ENCODE results near the gene DAAM2.

DAAM2 gene

GRCh38 chr6:39819228-39819627 is 27.1 kb downstream of the DAAM2 start:
- Histone ChIP-seq H3K9me3 (ENCODE audit: control insufficient read depth, low read length) (no peaks in the 10 kb centered on the region), H3K27ac (ENCODE audit: low read depth, low read length, severe bottlenecking) (no peak overlapping the region), H3K4me1 (ENCODE audit: control insufficient read depth, insufficient read depth, low read length, poor library complexity, severe bottlenecking) (peaks cover 31% of the 10 kb centered on the region), H3K4me3 (ENCODE audit: extremely low read depth, insufficient read depth, low read length, poor library complexity, severe bottlenecking) (no peak overlapping the region), H3K36me3 (ENCODE audit: control insufficient read depth, insufficient read depth, low read length) (peaks cover 32% of the 10 kb centered on the region)
- WGBS, 2 experiments (ENCODE audit: insufficient coverage in 2 of 2) = 86% methylated on average over 1 of the region's 1 CpG; no CpG with 5 or more reads in 1 of the 2 experiments

- H3K4me3 ChIP-seq (ENCODE audit: extremely low read depth, insufficient read depth, low read length, poor library complexity, severe bottlenecking) = no peak overlapping the region
- no peaks in the 10 kb centered on the region for H3K9me3 ChIP-seq (ENCODE audit: control insufficient read depth, low read length)
- H3K36me3 ChIP-seq (ENCODE audit: control insufficient read depth, insufficient read depth, low read length) = peaks cover 28% of the 10 kb centered on the region
- peaks cover 34% of the 10 kb centered on the region for H3K4me1 ChIP-seq (ENCODE audit: control insufficient read depth, insufficient read depth, low read length, poor library complexity, severe bottlenecking)
- 89 to 93% methylated on average over 7 of the region's 8 CpGs for WGBS, 2 experiments (ENCODE audit: insufficient coverage in 2 of 2)
- H3K27ac ChIP-seq (ENCODE audit: low read depth, low read length, severe bottlenecking) = no peak overlapping the region
Observed at GRCh38 chr6:39819676-39820075, 27.5 kb downstream of the DAAM2 start.

- Histone ChIP-seq H3K4me3 (ENCODE audit: extremely low read depth, insufficient read depth, low read length, poor library complexity, severe bottlenecking) (no peak overlapping the region), H3K4me1 (ENCODE audit: control insufficient read depth, insufficient read depth, low read length, poor library complexity, severe bottlenecking) (peaks cover 34% of the 10 kb centered on the region), H3K9me3 (ENCODE audit: control insufficient read depth, low read length) (no peaks in the 10 kb centered on the region), H3K36me3 (ENCODE audit: control insufficient read depth, insufficient read depth, low read length) (peaks cover 20% of the 10 kb centered on the region), H3K27ac (ENCODE audit: low read depth, low read length, severe bottlenecking) (no peak overlapping the region)
Observed at GRCh38 chr6:39820553-39820952, 28.4 kb downstream of the DAAM2 start.

GRCh38 chr6:39821046-39821740 is 29.0 kb downstream of the DAAM2 start:
- no peaks in the 10 kb centered on the region for H3K9me3 ChIP-seq (ENCODE audit: control insufficient read depth, low read length)
- H3K4me3 ChIP-seq (ENCODE audit: extremely low read depth, insufficient read depth, low read length, poor library complexity, severe bottlenecking) = no peak overlapping the region
- WGBS, 2 experiments (ENCODE audit: insufficient coverage in 2 of 2) = 77 to 80% methylated on average over 4 to 5 of the region's 5 CpGs
- no peak overlapping the region for H3K27ac ChIP-seq (ENCODE audit: low read depth, low read length, severe bottlenecking)
- peaks cover 34% of the 10 kb centered on the region for H3K4me1 ChIP-seq (ENCODE audit: control insufficient read depth, insufficient read depth, low read length, poor library complexity, severe bottlenecking)
- H3K36me3 ChIP-seq (ENCODE audit: control insufficient read depth, insufficient read depth, low read length) = peaks cover 14% of the 10 kb centered on the region

GRCh38 chr6:39821742-39822532 is 29.8 kb downstream of the DAAM2 start:
- Histone ChIP-seq H3K4me1 (ENCODE audit: control insufficient read depth, insufficient read depth, low read length, poor library complexity, severe bottlenecking) (peaks cover 34% of the 10 kb centered on the region), H3K36me3 (ENCODE audit: control insufficient read depth, insufficient read depth, low read length) (peaks cover 7% of the 10 kb centered on the region), H3K27ac (ENCODE audit: low read depth, low read length, severe bottlenecking) (no peak overlapping the region), H3K4me3 (ENCODE audit: extremely low read depth, insufficient read depth, low read length, poor library complexity, severe bottlenecking) (no peak overlapping the region), H3K9me3 (ENCODE audit: control insufficient read depth, low read length) (no peaks in the 10 kb centered on the region)
- 56 to 63% methylated on average over 3 to 6 of the region's 7 CpGs for WGBS, 2 experiments (ENCODE audit: insufficient coverage in 2 of 2)

GRCh38 chr6:39822846-39823815 is 31.0 kb downstream of the DAAM2 start:
- Histone ChIP-seq H3K27ac (ENCODE audit: low read depth, low read length, severe bottlenecking) (no peak overlapping the region), H3K4me1 (ENCODE audit: control insufficient read depth, insufficient read depth, low read length, poor library complexity, severe bottlenecking) (peaks cover 33% of the 10 kb centered on the region), H3K4me3 (ENCODE audit: extremely low read depth, insufficient read depth, low read length, poor library complexity, severe bottlenecking) (no peak overlapping the region), H3K36me3 (ENCODE audit: control insufficient read depth, insufficient read depth, low read length) (no peaks in the 10 kb centered on the region), H3K9me3 (ENCODE audit: control insufficient read depth, low read length) (no peaks in the 10 kb centered on the region)
- 88 to 97% methylated on average over 7 of the region's 8 CpGs for WGBS, 2 experiments (ENCODE audit: insufficient coverage in 2 of 2)

- H3K4me1 ChIP-seq (ENCODE audit: control insufficient read depth, insufficient read depth, low read length, poor library complexity, severe bottlenecking) = peaks cover 24% of the 10 kb centered on the region
- H3K27ac ChIP-seq (ENCODE audit: low read depth, low read length, severe bottlenecking) = no peak overlapping the region
- H3K36me3 ChIP-seq (ENCODE audit: control insufficient read depth, insufficient read depth, low read length) = no peaks in the 10 kb centered on the region
- H3K9me3 ChIP-seq (ENCODE audit: control insufficient read depth, low read length) = no peaks in the 10 kb centered on the region
- no peak overlapping the region for H3K4me3 ChIP-seq (ENCODE audit: extremely low read depth, insufficient read depth, low read length, poor library complexity, severe bottlenecking)
- 78 to 81% methylated on average over 5 to 6 of the region's 9 CpGs for WGBS, 2 experiments (ENCODE audit: insufficient coverage in 2 of 2)
Observed at GRCh38 chr6:39824030-39824926, 32.1 kb downstream of the DAAM2 start.

- Histone ChIP-seq H3K4me1 (ENCODE audit: control insufficient read depth, insufficient read depth, low read length, poor library complexity, severe bottlenecking) (peaks cover 16% of the 10 kb centered on the region), H3K27ac (ENCODE audit: low read depth, low read length, severe bottlenecking) (no peak overlapping the region), H3K9me3 (ENCODE audit: control insufficient read depth, low read length) (no peaks in the 10 kb centered on the region), H3K4me3 (ENCODE audit: extremely low read depth, insufficient read depth, low read length, poor library complexity, severe bottlenecking) (no peak overlapping the region), H3K36me3 (ENCODE audit: control insufficient read depth, insufficient read depth, low read length) (no peaks in the 10 kb centered on the region)
- WGBS, 2 experiments (ENCODE audit: insufficient coverage in 2 of 2) = 85 to 95% methylated on average over 2 of the region's 2 CpGs
Observed at GRCh38 chr6:39829331-39829730, 37.2 kb downstream of the DAAM2 start.

- 89 to 90% methylated on average over 5 to 6 of the region's 7 CpGs for WGBS, 2 experiments (ENCODE audit: insufficient coverage in 2 of 2)
- no peak overlapping the region for H3K4me3 ChIP-seq (ENCODE audit: extremely low read depth, insufficient read depth, low read length, poor library complexity, severe bottlenecking)
- H3K4me1 ChIP-seq (ENCODE audit: control insufficient read depth, insufficient read depth, low read length, poor library complexity, severe bottlenecking) = peaks cover 25% of the 10 kb centered on the region
- no peaks in the 10 kb centered on the region for H3K9me3 ChIP-seq (ENCODE audit: control insufficient read depth, low read length)
- no peaks in the 10 kb centered on the region for H3K36me3 ChIP-seq (ENCODE audit: control insufficient read depth, insufficient read depth, low read length)
- H3K27ac ChIP-seq (ENCODE audit: low read depth, low read length, severe bottlenecking) = no peak overlapping the region
Observed at GRCh38 chr6:39830444-39830843, 38.3 kb downstream of the DAAM2 start.

- Histone ChIP-seq H3K27ac (ENCODE audit: low read depth, low read length, severe bottlenecking) (no peak overlapping the region), H3K4me1 (ENCODE audit: control insufficient read depth, insufficient read depth, low read length, poor library complexity, severe bottlenecking) (peaks cover 35% of the 10 kb centered on the region), H3K9me3 (ENCODE audit: control insufficient read depth, low read length) (no peaks in the 10 kb centered on the region), H3K36me3 (ENCODE audit: control insufficient read depth, insufficient read depth, low read length) (no peaks in the 10 kb centered on the region), H3K4me3 (ENCODE audit: extremely low read depth, insufficient read depth, low read length, poor library complexity, severe bottlenecking) (no peak overlapping the region)
- WGBS, 2 experiments (ENCODE audit: insufficient coverage in 2 of 2) = 87 to 100% methylated on average over 1 to 5 of the region's 6 CpGs
Observed at GRCh38 chr6:39831701-39832100, 39.5 kb downstream of the DAAM2 start.
